Endothelial cell of umbilical vein (primary cell): ENCODE data around the gene ZNF141. TPM values are rescaled to one million over a fixed set of nuclear protein-coding genes. Genes with fewer than 3 reads are reported as not detected.
"Not testable (repeated sequence)": the region's sequence is repeated elsewhere in the genome, so short reads cannot be mapped to it uniquely, and the experiment has no call there.

Experiments used
- BruUV-seq: library from RNA; stranded (reverse); fragments of 400-500 nt; replicated peaks from 2 replicates; lab custom pipeline; 2021; lab: Mats Ljungman, UMichigan
- CTCF ChIA-PET: fragments of 300-600, 350-600 bp; sonication (Branson Sonifier 250); formaldehyde crosslinking; loops from one replicate; lab custom pipeline; 2021; ENCODE audit warnings: antibody characterized with exemption, inconsistent platforms; lab: Charles Lee
- POLR2A ChIA-PET: fragments of 300-600, 350-600 bp; sonication (Branson Sonifier 250); formaldehyde crosslinking; loops from one replicate; lab custom pipeline; 2021; ENCODE audit warnings: antibody characterized with exemption, inconsistent platforms; lab: Charles Lee
- DNase-seq: peaks from one replicate; pipeline ENCODE4 v3.0.0-alpha.2; 2011; ENCODE audit warnings: low read depth, low spot score
- FAIRE-seq: peaks from 2 replicates; lab custom pipeline; 2011; peaks lifted over from hg19 to GRCh38; lab: Jason Lieb, UNC
- H2AFZ ChIP-seq: 2 replicates; pipeline ENCODE4 v1.6.0; 2012; ENCODE audit warnings: low read depth, low read length, control low read depth, inconsistent platforms
- H3K27ac ChIP-seq: 2 replicates; pipeline ENCODE4 v1.5.1; 2011; ENCODE audit warnings: low read depth, mild to moderate bottlenecking, control low read depth, low read length, moderate library complexity; ENCODE audit not compliant: insufficient read depth
- H3K27me3 ChIP-seq, 2 experiments: 2 replicates each; pipeline versions ENCODE4 v1.6.0 to v1.6.1; 2011; ENCODE audit warnings: low read length in 2 of 2, mixed read lengths in 1 of 2; ENCODE audit not compliant: control insufficient read depth in 2 of 2, insufficient read depth in 2 of 2
- H3K36me3 ChIP-seq, 2 experiments: 2 replicates in 1 of 2; 3 replicates in 1 of 2; pipeline ENCODE4 v1.5.1; 2011; ENCODE audit warnings: low read length in 2 of 2, mild to moderate bottlenecking in 1 of 2, moderate library complexity in 1 of 2; ENCODE audit not compliant: control insufficient read depth in 2 of 2, insufficient read depth in 2 of 2; ENCODE audit errors: extremely low read depth in 1 of 2
- H3K4me1 ChIP-seq: 3 replicates; pipeline ENCODE4 v1.5.1; 2011; ENCODE audit warnings: mild to moderate bottlenecking, low read length; ENCODE audit not compliant: control insufficient read depth, insufficient read depth; ENCODE audit errors: extremely low read depth
- H3K4me2 ChIP-seq: 2 replicates; pipeline ENCODE4 v1.6.1; 2011; ENCODE audit warnings: low read length, control low read depth, mixed read lengths; ENCODE audit not compliant: insufficient read depth
- H3K4me3 ChIP-seq, 3 experiments: fragments of 200-600 bp in 1 of 3; sonication (generic), shearing (Covaris generic) in 1 of 3; replicated peaks in 1 of 3; 2 replicates each; pipeline ENCODE4 v1.5.1; 2011 to 2016; ENCODE audit warnings: control low read depth in 3 of 3, low read length in 3 of 3, mild to moderate bottlenecking in 2 of 3, inconsistent platforms in 1 of 3, low read depth in 1 of 3, moderate library complexity in 1 of 3; ENCODE audit not compliant: insufficient read depth in 1 of 3
- H3K79me2 ChIP-seq: 2 replicates; pipeline ENCODE4 v1.6.0; 2012; ENCODE audit warnings: low read length, inconsistent platforms; ENCODE audit not compliant: control insufficient read depth, insufficient read depth
- H3K9ac ChIP-seq: replicated peaks from 2 replicates; pipeline ENCODE3; 2011; ENCODE audit warnings: low read length, control low read depth; ENCODE audit not compliant: insufficient read depth; ENCODE audit errors: extremely low read depth
- H3K9me1 ChIP-seq: replicated peaks from 3 replicates; pipeline ENCODE4 v1.6.0; 2011; ENCODE audit warnings: mild to moderate bottlenecking, low read length; ENCODE audit not compliant: control insufficient read depth, insufficient read depth; ENCODE audit errors: extremely low read depth
- H3K9me3 ChIP-seq: replicated peaks from 2 replicates; pipeline ENCODE4 v1.5.1; 2012; ENCODE audit warnings: low read length, inconsistent platforms; ENCODE audit not compliant: control insufficient read depth, insufficient read depth
- H4K20me1 ChIP-seq: replicated peaks from 2 replicates; pipeline ENCODE3; 2011; ENCODE audit warnings: mild to moderate bottlenecking, low read length; ENCODE audit not compliant: control insufficient read depth, insufficient read depth; ENCODE audit errors: extremely low read depth
- EZH2 ChIP-seq: IDR thresholded peaks from 2 replicates; pipeline ENCODE4 v1.6.1; 2012; ENCODE audit warnings: borderline replicate concordance, low read depth, mild to moderate bottlenecking, moderate library complexity, low read length, inconsistent platforms; ENCODE audit not compliant: severe bottlenecking
- FOS ChIP-seq: IDR thresholded peaks from 2 replicates; pipeline ENCODE4 v1.6.1; 2011; ENCODE audit warnings: mild to moderate bottlenecking, low read length, moderate library complexity, borderline replicate concordance; ENCODE audit not compliant: insufficient read depth
- JUN ChIP-seq: IDR thresholded peaks from 2 replicates; pipeline ENCODE4 v1.6.1; 2011; ENCODE audit warnings: borderline replicate concordance, low read depth; ENCODE audit not compliant: insufficient read length, insufficient read depth
- MAX ChIP-seq: IDR thresholded peaks from 2 replicates; pipeline ENCODE4 v1.6.1; 2011; ENCODE audit not compliant: insufficient read depth, insufficient read length
- MYC ChIP-seq: IDR thresholded peaks from one replicate; pipeline ENCODE4 v1.6.1; 2011; ENCODE audit warnings: mild to moderate bottlenecking, low read depth, low read length
- dilution Hi-C: fragments of 300-500 bp; cut with MboI; formaldehyde crosslinking; loops from one replicate; pipeline ENCODE4 v1.15.0; 2019; ENCODE audit warnings: low sequenced_read_pairs; ENCODE audit not compliant: extremely low pct_ligation_motif_present
- intact Hi-C: fragments of 100-400 bp; cut with micrococcal nuclease; formaldehyde crosslinking; loops from one replicate; pipeline ENCODE4 v1.10.0; 2022
- polyA plus RNA-seq, 4 experiments: library from polyadenylated mRNA; depleted of rRNA in 3 of 4; stranded (reverse) in 3 of 4; unstranded in 1 of 4; fragments of >200 nt; gene quantifications; 2 replicates each; pipeline versions ENCODE4 v1.2.1 to v1.2.3, GENCODE V29; 2011 to 2012; ENCODE audit warnings: missing spikeins in 1 of 4
- total RNA-seq: library from RNA; stranded (reverse); gene quantifications from 2 replicates; pipeline ENCODE4 v1.2.3, GENCODE V29; 2021

Gene ZNF141
- total and polyA plus RNA-seq, 2 donors (not counting 3 experiments of a cell fraction or from before 2014, with no cell fraction given) = 2.2 to 11.4 TPM

- Histone ChIP-seq H3K9ac (no peak overlapping the region), H3K4me3 (no peak overlapping the region), H4K20me1 (no peaks in the 10 kb centered on the region), H3K36me3 (no peaks in the 10 kb centered on the region), H3K9me1 (no peaks in the 10 kb centered on the region), H3K4me2 (no peak overlapping the region), H3K27ac (no peak overlapping the region), H2AFZ (no peak overlapping the region), H3K4me1 (no peaks in the 10 kb centered on the region), H3K27me3 (no peaks in the 10 kb centered on the region), H3K9me3 (no peaks in the 10 kb centered on the region), H3K79me2 (no peaks in the 10 kb centered on the region)
- no TSS peak for BruUV-seq
- TF ChIP-seq EZH2 = no peak
- TF ChIP-seq FOS = no peak
- no peak for TF ChIP-seq MAX
- no peak for TF ChIP-seq JUN
- no peak for TF ChIP-seq MYC
- FAIRE-seq = no peak
- intact Hi-C loops (no loop called here), dilution Hi-C loops (no loop called here)
- POLR2A ChIA-PET = no interaction called here
- DNase-seq = no peak
- CTCF ChIA-PET = interaction anchor here (1.2 kb wide), 1 partner anchor 53 kb away, joined by 3 read pairs; no protein-coding TSS in a partner anchor
Observed at GRCh38 chr4:294732-295131, 42.9 kb upstream of the ZNF141 start.

DNA sequence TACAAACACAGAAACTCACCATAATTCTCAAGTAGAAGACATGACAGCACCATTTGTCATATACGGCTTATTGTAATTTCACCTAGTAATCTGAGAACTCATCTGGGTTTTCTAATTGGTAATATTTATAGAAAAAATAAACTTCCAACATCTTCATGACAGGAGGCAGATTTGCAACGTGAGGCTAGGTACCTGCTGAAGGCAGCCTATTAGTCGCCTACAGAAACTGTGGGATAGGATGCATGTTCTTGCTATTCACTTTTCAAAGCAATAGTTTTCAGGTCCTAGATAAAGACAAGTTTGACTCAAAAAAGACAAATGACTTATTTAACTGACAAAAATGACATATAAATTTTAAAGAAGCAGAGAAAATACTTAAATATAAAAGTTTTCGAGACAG, 35.2 kb upstream of the ZNF141 start:
- Histone ChIP-seq H3K27me3 (peaks cover 1 to 2% of the 10 kb centered on the region in 2 experiments), H3K4me1 (no peaks in the 10 kb centered on the region), H3K27ac (no peak overlapping the region), H3K9me3 (no peaks in the 10 kb centered on the region), H3K4me2 (no peak overlapping the region), H4K20me1 (no peaks in the 10 kb centered on the region), H3K9ac (no peak overlapping the region), H3K9me1 (no peaks in the 10 kb centered on the region), H3K4me3 (no peak overlapping the region), H3K79me2 (no peaks in the 10 kb centered on the region), H3K36me3 (no peaks in the 10 kb centered on the region), H2AFZ (no peak overlapping the region)
- ChIA-PET CTCF (no interaction called here), POLR2A (no interaction called here)
- TF ChIP-seq MYC (no peak), FOS (no peak), JUN (no peak)
- BruUV-seq = no TSS peak
- no peak for FAIRE-seq
- intact Hi-C loops (no loop called here), dilution Hi-C loops (no loop called here)
- DNase-seq = no peak

DNA sequence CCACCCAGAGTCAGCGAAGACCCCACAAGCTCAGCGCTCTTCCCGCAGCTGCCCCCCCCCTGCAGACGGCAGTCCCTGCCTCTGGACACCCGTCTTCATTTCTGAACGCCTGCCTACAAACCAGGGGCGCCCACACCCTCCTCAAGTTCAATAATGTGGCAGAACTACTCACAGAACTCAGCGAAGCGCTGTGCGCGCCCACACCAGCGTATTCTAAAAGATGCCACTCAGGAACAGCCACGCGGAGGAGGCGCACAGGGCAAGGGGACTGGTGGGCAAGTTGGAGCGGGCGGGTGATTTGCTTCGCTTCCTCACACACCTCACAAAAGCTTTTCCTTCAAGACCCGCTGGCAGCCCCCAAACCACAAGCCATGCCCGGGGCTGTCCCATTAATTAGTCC, 33.1 kb upstream of the ZNF141 start:
- BruUV-seq, H3K79me2 ChIP-seq, FAIRE-seq, dilution Hi-C loops, H3K36me3 ChIP-seq, H3K27me3 ChIP-seq, H3K9me3 ChIP-seq, H3K9ac ChIP-seq, POLR2A ChIA-PET, H3K27ac ChIP-seq, H4K20me1 ChIP-seq, H2AFZ ChIP-seq, DNase-seq, H3K4me1 ChIP-seq, H3K9me1 ChIP-seq: not testable (repeated sequence)
- H3K4me3 ChIP-seq = peak overlapping the region in 2 of 3 experiments; percentile 14 to 36
- intact Hi-C loops = loop anchor here (2.0 kb wide), 1 partner anchor 32 kb away; the partner anchor contains the start of gene ZNF141
- peak overlapping the region; percentile 9 for H3K4me2 ChIP-seq
- CTCF ChIA-PET = interaction anchor here (1.1 kb wide), 1 partner anchor 26 kb away, joined by 3 read pairs; no protein-coding TSS in a partner anchor
